Esophagus muscularis mucosa (tissue), 4 donors: ENCODE data around the gene LMBR1L. TPM values are rescaled to one million over a fixed set of nuclear protein-coding genes. Genes with fewer than 3 reads are reported as not detected.

Experiments used
- DNase-seq: peaks from one replicate; pipeline ENCODE4 v3.0.0-alpha.2; 2017; ENCODE audit errors: extremely low spot score
- H3K27ac ChIP-seq, 4 donors: fragments of 200-600 bp; sonication (generic); replicated peaks in 1 of 4; 1 replicate in 3 of 4; 2 replicates in 1 of 4; pipeline ENCODE4 v1.5.1; 2016 to 2019; ENCODE audit warnings: mild to moderate bottlenecking in 1 of 4
- H3K27me3 ChIP-seq, 4 donors: fragments of 200-600 bp; sonication (generic); one replicate each; pipeline versions ENCODE4 v1.5.1 to v1.6.0; 2016 to 2019
- H3K36me3 ChIP-seq, 4 donors: fragments of 200-600 bp; sonication (generic); one replicate each; pipeline ENCODE4 v1.5.1; 2016 to 2019
- H3K4me1 ChIP-seq, 4 donors: fragments of 200-600 bp; sonication (generic); one replicate each; pipeline ENCODE4 v1.5.1; 2016 to 2019
- H3K4me3 ChIP-seq, 4 donors: fragments of 200-600 bp; sonication (generic); 1 replicate in 2 of 4; 2 replicates in 2 of 4; pipeline ENCODE4 v1.5.1; 2016 to 2019; ENCODE audit warnings: mild to moderate bottlenecking in 4 of 4, moderate library complexity in 1 of 4
- H3K9me3 ChIP-seq, 4 donors: fragments of 200-600 bp; sonication (generic); 1 replicate in 3 of 4; 2 replicates in 1 of 4; pipeline ENCODE4 v1.5.1; 2016 to 2019
- CTCF ChIP-seq, 3 experiments: fragments of 200-600 bp in 2 of 3; fragments of 450-650 bp in 1 of 3; sonication (generic) in 2 of 3; IDR thresholded peaks; one replicate each; pipeline ENCODE4 v1.5.1; 2017 to 2019; ENCODE audit warnings: antibody characterized with exemption in 3 of 3, mild to moderate bottlenecking in 2 of 3, moderate library complexity in 1 of 3
- EP300 ChIP-seq: sonication (generic); formaldehyde crosslinking; IDR thresholded peaks from one replicate; pipeline ENCODE4 v1.6.1; 2017; ENCODE audit warnings: antibody characterized with exemption
- POLR2A ChIP-seq: fragments of 450-650 bp; IDR thresholded peaks from one replicate; pipeline ENCODE4 v1.6.1; 2017; ENCODE audit warnings: antibody characterized with exemption, moderate library complexity, mild to moderate bottlenecking, low read depth
- POLR2AphosphoS5 ChIP-seq, 2 donors: sonication (generic); formaldehyde crosslinking; IDR thresholded peaks; one replicate each; pipeline ENCODE4 v1.6.1; 2017; ENCODE audit warnings: antibody characterized with exemption in 2 of 2
- WGBS: methylation state at CpG from one replicate; pipeline ENCODE4 v1.1.5; 2018; 5-methylcytosine and 5-hydroxymethylcytosine counted together
- intact Hi-C: fragments of 100-400 bp; cut with DNase I; formaldehyde crosslinking; loops from one replicate; pipeline ENCODE4 v1.15.1; 2023
- total RNA-seq, 4 donors: library from RNA; depleted of rRNA; stranded (reverse); fragments of >200 nt; gene quantifications; one replicate each; pipeline versions ENCODE4 v1.1.0 to v1.2.1, GENCODE V29; 2016

LMBR1L gene
- total RNA-seq, 4 donors from 2014 or later = 24.7 to 54.0 (median 34.3) TPM

GRCh38 chr12:49098035-49098451 is 12.6 kb downstream of the LMBR1L start:
- peaks cover 0 to 20% (median 16%) of the 10 kb centered on the region in 4 donors for H3K27me3 ChIP-seq
- peaks cover 16 to 21% (median 19%) of the 10 kb centered on the region in 4 donors for H3K4me1 ChIP-seq
- DNase-seq = no peak
- 50% methylated on average over 4 of the region's 4 CpGs for WGBS
- no peak overlapping the region for H3K4me3 ChIP-seq
- intact Hi-C loops = no loop called here
- H3K9me3 ChIP-seq = no peaks in the 10 kb centered on the region
- TF ChIP-seq POLR2A = no peak
- TF ChIP-seq EP300 = no peak
- peak in 1 of 2 donors; percentile 16 for TF ChIP-seq POLR2AphosphoS5 (IDR thresholded peaks at IDR 0.05)
- TF ChIP-seq CTCF (IDR thresholded peaks at IDR 0.05) = peak; percentile 68 to 86 (median 73)
- no peak overlapping the region for H3K27ac ChIP-seq
- peaks cover 51 to 73% (median 66%) of the 10 kb centered on the region in 4 donors for H3K36me3 ChIP-seq

- WGBS = 83% methylated on average over 3 of the region's 3 CpGs
- no peak for DNase-seq
- Histone ChIP-seq H3K4me3 (no peak overlapping the region), H3K36me3 (peaks cover 44 to 66% (median 59%) of the 10 kb centered on the region in 4 donors), H3K9me3 (no peaks in the 10 kb centered on the region), H3K27me3 (peaks cover 0 to 26% (median 21%) of the 10 kb centered on the region in 4 donors), H3K4me1 (peaks cover 20 to 27% (median 25%) of the 10 kb centered on the region in 4 donors), H3K27ac (no peak overlapping the region)
- TF ChIP-seq CTCF (IDR thresholded peaks at IDR 0.05) (no peak), POLR2AphosphoS5 (IDR thresholded peaks at IDR 0.05) (no peak), EP300 (no peak), POLR2A (no peak)
- intact Hi-C loops = no loop called here
Measured at GRCh38 chr12:49097381-49097780, 13.3 kb downstream of the LMBR1L start.

GRCh38 chr12:49094975-49095365 is 15.7 kb downstream of the LMBR1L start:
- Histone ChIP-seq H3K4me3 (peak overlapping the region; percentile 39 to 54 (median 43)), H3K27ac (no peak overlapping the region), H3K27me3 (peaks cover 0 to 49% (median 43%) of the 10 kb centered on the region in 4 donors), H3K4me1 (peaks cover 42 to 51% (median 49%) of the 10 kb centered on the region in 4 donors), H3K36me3 (peaks cover 20 to 42% (median 35%) of the 10 kb centered on the region in 4 donors), H3K9me3 (no peaks in the 10 kb centered on the region)
- TF ChIP-seq CTCF (IDR thresholded peaks at IDR 0.05) (no peak), POLR2AphosphoS5 (IDR thresholded peaks at IDR 0.05) (peak in 1 of 2 donors; percentile 33)
- DNase-seq = no peak
- 75% methylated on average over 2 of the region's 2 CpGs for WGBS
- intact Hi-C loops = no loop called here

- H3K9me3 ChIP-seq = no peaks in the 10 kb centered on the region
- peaks cover 48 to 57% (median 55%) of the 10 kb centered on the region in 4 donors for H3K4me1 ChIP-seq
- H3K27ac ChIP-seq = peak within 1 kb of the TSS; percentile 22 to 51 (median 30)
- TF ChIP-seq POLR2AphosphoS5 (IDR thresholded peaks at IDR 0.05) = peak in 1 of 2 donors; percentile 58
- TF ChIP-seq EP300 = no peak
- WGBS = 0% methylated on average over 8 of the region's 49 CpGs
- H3K27me3 ChIP-seq = peaks cover 0 to 55% (median 48%) of the 10 kb centered on the region in 4 donors
- DNase-seq = no peak
- H3K36me3 ChIP-seq = peaks cover 14 to 36% (median 29%) of the 10 kb centered on the region in 4 donors
- H3K4me3 ChIP-seq = peak within 1 kb of the TSS; percentile 39 to 54 (median 43)
- intact Hi-C loops = no loop called here
Measured at GRCh38 chr12:49094160-49094974, 16.3 kb downstream of the LMBR1L start, which contains the start of gene DHH. Gene DHH, minus strand, starts transcription at chr12:49094801. Its CDS starts 289 bp downstream, at chr12:49094512.

- Histone ChIP-seq H3K4me3 (peak overlapping the region; percentile 39 to 54 (median 43)), H3K27me3 (peaks cover 0 to 60% (median 51%) of the 10 kb centered on the region in 4 donors), H3K9me3 (no peaks in the 10 kb centered on the region), H3K27ac (peak overlapping the region in 3 of 4 donors; percentile 23 to 51 (median 36)), H3K36me3 (peaks cover 11 to 30% (median 23%) of the 10 kb centered on the region in 4 donors), H3K4me1 (peaks cover 53 to 63% (median 61%) of the 10 kb centered on the region in 4 donors)
- WGBS = 8% methylated on average over 9 of the region's 9 CpGs
- TF ChIP-seq CTCF (IDR thresholded peaks at IDR 0.05) (no peak), POLR2A (no peak), EP300 (no peak), POLR2AphosphoS5 (IDR thresholded peaks at IDR 0.05) (no peak)
- intact Hi-C loops = no loop called here
- DNase-seq = no peak
Measured at GRCh38 chr12:49093792-49094159, 16.9 kb downstream of the LMBR1L start.
